ENCODE results near the gene ECHDC1.
A peak's percentile ranks its signal among the peaks of the same experiment; 100 is the strongest.
"Not testable (repeated sequence)": the region's sequence is repeated elsewhere in the genome, so short reads cannot be mapped to it uniquely, and the experiment has no call there.

ECHDC1 gene

DNA sequence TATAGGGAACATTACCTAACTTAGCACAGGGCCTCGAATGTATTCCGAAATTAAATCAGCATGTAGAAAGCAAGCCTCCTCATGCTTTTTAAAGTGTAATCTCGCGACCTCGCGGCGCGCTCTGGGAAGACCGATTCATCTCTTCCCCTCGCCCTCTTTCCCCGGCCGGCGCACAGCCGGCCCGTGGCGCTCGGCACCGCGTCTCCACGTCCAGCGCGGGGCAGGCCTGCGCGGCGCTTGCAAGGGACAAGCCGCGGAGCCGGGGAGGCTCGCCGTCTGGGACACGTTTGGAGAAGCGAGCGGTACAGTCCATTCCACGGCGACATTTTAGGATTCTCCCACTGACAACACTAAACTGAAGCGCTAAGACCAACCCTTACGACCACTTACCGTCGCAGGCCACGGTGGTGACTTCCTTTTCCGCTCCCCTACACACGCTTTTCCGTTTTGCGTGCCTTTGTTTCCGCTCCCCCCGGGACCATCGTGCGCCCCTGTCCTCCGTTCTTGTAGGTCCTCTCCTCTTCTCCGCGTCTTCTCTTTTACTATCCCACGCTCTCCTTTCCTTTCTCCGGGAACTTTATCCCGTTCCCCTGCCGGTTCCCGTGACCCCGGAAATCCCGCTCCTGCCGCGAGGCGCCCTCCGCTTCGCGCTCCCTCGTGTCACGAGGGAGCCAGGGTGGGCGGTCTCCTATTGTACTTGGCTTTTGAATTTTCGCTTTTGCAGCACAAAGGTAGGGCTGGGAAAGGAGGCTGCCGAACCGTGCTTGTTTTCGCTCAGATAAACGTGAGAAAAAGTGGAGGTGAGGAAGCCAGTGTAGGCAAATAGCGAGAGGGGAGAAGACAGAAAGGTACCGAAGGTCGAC is at the start of gene ECHDC1:
TSS of gene ECHDC1 (minus strand) at position 664 of the 863 bp plus-strand sequence. CDS start 12,581 bp downstream, outside the sequence.
- H3K36me3 ChIP-seq (ENCODE audit: control insufficient read depth, insufficient read depth, low read length): no peaks in the 10 kb centered on the region
- H3K4me1 ChIP-seq (ENCODE audit: control insufficient read depth, insufficient read depth, low read length): peaks cover 31% of the 10 kb centered on the region
- H3K27ac ChIP-seq (ENCODE audit: low read depth, low read length): peak within 1 kb of the TSS; percentile 75; the same call in 1 of the 2 replicates
- H3K27me3 ChIP-seq (ENCODE audit: control insufficient read depth, insufficient read depth, low read length): no peaks in the 10 kb centered on the region
- peak within 1 kb of the TSS; percentile 92 for H3K9ac ChIP-seq (ENCODE audit: low read length)
- H3K9me3 ChIP-seq (ENCODE audit: control insufficient read depth, insufficient read depth, low read depth, low read length): no peaks in the 10 kb centered on the region; the same call in 1 of the 2 replicates
- peak within 1 kb of the TSS; percentile 82 for H3K4me3 ChIP-seq (ENCODE audit: low read depth, low read length)

DNA sequence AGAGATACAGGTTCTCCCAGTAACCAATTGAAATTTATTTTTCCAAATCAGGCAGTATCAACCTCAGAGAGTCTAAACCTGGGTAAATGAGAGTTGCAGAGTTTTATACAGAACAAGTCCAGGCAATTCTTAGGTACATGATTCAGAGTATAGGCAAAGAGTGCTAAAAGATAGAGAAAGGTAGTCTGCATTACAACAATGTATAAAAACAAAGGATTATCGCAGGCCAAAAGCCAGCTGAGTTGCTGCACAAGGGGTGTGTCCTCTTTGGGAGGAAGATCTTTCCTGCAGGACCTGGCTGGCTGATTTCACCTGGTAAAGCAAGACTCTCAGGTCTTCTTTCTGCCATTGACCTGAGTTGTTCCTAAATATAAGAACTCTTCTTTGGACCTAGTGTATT is 48.9 kb upstream of the ECHDC1 start:
- Histone ChIP-seq H3K4me3 (ENCODE audit: low read depth, low read length) (no peak overlapping the region), H3K27me3 (ENCODE audit: control insufficient read depth, insufficient read depth, low read length) (no peaks in the 10 kb centered on the region), H3K27ac (ENCODE audit: low read depth, low read length) (no peak overlapping the region), H3K36me3 (ENCODE audit: control insufficient read depth, insufficient read depth, low read length) (no peaks in the 10 kb centered on the region), H3K9me3 (ENCODE audit: control insufficient read depth, insufficient read depth, low read depth, low read length) (0 out of 2 replicates have a peak, but pooled peaks cover 2% of the 10 kb centered on the region), H3K4me1 (ENCODE audit: control insufficient read depth, insufficient read depth, low read length) (no peaks in the 10 kb centered on the region), H3K9ac (ENCODE audit: low read length) (no peak overlapping the region)

GRCh38 chr6:127391094-127391953 is 47.9 kb upstream of the ECHDC1 start:
- Histone ChIP-seq H3K9ac (ENCODE audit: low read length) (no peak overlapping the region), H3K27me3 (ENCODE audit: control insufficient read depth, insufficient read depth, low read length) (no peaks in the 10 kb centered on the region), H3K27ac (ENCODE audit: low read depth, low read length) (no peak overlapping the region)

GRCh38 chr6:127389706-127390105 is 46.3 kb upstream of the ECHDC1 start:
- Histone ChIP-seq H3K36me3 (ENCODE audit: control insufficient read depth, insufficient read depth, low read length) (no peaks in the 10 kb centered on the region), H3K4me3 (ENCODE audit: low read depth, low read length) (no peak overlapping the region), H3K9ac (ENCODE audit: low read length) (no peak overlapping the region), H3K27ac (ENCODE audit: low read depth, low read length) (no peak overlapping the region), H3K9me3 (ENCODE audit: control insufficient read depth, insufficient read depth, low read depth, low read length) (no peaks in the 10 kb centered on the region), H3K27me3 (ENCODE audit: control insufficient read depth, insufficient read depth, low read length) (no peaks in the 10 kb centered on the region), H3K4me1 (ENCODE audit: control insufficient read depth, insufficient read depth, low read length) (no peaks in the 10 kb centered on the region)

More at GRCh38 chr6:127391094-127391953, 47.9 kb upstream of the ECHDC1 start:
- Histone ChIP-seq H3K4me1 (ENCODE audit: control insufficient read depth, insufficient read depth, low read length) (no peaks in the 10 kb centered on the region), H3K9me3 (ENCODE audit: control insufficient read depth, insufficient read depth, low read depth, low read length) (no peaks in the 10 kb centered on the region), H3K36me3 (ENCODE audit: control insufficient read depth, insufficient read depth, low read length) (no peaks in the 10 kb centered on the region), H3K4me3 (ENCODE audit: low read depth, low read length) (no peak overlapping the region)

- no peak overlapping the region for H3K27ac ChIP-seq (ENCODE audit: low read depth, low read length)
- H3K9ac ChIP-seq (ENCODE audit: low read length): no peak overlapping the region
- no peaks in the 10 kb centered on the region for H3K27me3 ChIP-seq (ENCODE audit: control insufficient read depth, insufficient read depth, low read length)
- no peaks in the 10 kb centered on the region for H3K4me1 ChIP-seq (ENCODE audit: control insufficient read depth, insufficient read depth, low read length)
- H3K36me3 ChIP-seq (ENCODE audit: control insufficient read depth, insufficient read depth, low read length): no peaks in the 10 kb centered on the region
- no peak overlapping the region for H3K4me3 ChIP-seq (ENCODE audit: low read depth, low read length)
- H3K9me3 ChIP-seq (ENCODE audit: control insufficient read depth, insufficient read depth, low read depth, low read length): no peaks in the 10 kb centered on the region
Measured at GRCh38 chr6:127385668-127386430, 42.4 kb upstream of the ECHDC1 start.

- not testable (repeated sequence) for H3K4me1 ChIP-seq (ENCODE audit: control insufficient read depth, insufficient read depth, low read length); H3K27ac ChIP-seq (ENCODE audit: low read depth, low read length); H3K9ac ChIP-seq (ENCODE audit: low read length); H3K27me3 ChIP-seq (ENCODE audit: control insufficient read depth, insufficient read depth, low read length); H3K4me3 ChIP-seq (ENCODE audit: low read depth, low read length); H3K9me3 ChIP-seq (ENCODE audit: control insufficient read depth, insufficient read depth, low read depth, low read length); H3K36me3 ChIP-seq (ENCODE audit: control insufficient read depth, insufficient read depth, low read length)
Measured at GRCh38 chr6:127384848-127385247, 41.4 kb upstream of the ECHDC1 start.

GRCh38 chr6:127383988-127384387 is 40.6 kb upstream of the ECHDC1 start:
- no peaks in the 10 kb centered on the region for H3K4me1 ChIP-seq (ENCODE audit: control insufficient read depth, insufficient read depth, low read length)
- no peaks in the 10 kb centered on the region for H3K27me3 ChIP-seq (ENCODE audit: control insufficient read depth, insufficient read depth, low read length)
- H3K9me3 ChIP-seq (ENCODE audit: control insufficient read depth, insufficient read depth, low read depth, low read length): no peaks in the 10 kb centered on the region
- H3K9ac ChIP-seq (ENCODE audit: low read length): no peak overlapping the region
- no peak overlapping the region for H3K4me3 ChIP-seq (ENCODE audit: low read depth, low read length)
- no peaks in the 10 kb centered on the region for H3K36me3 ChIP-seq (ENCODE audit: control insufficient read depth, insufficient read depth, low read length)
- H3K27ac ChIP-seq (ENCODE audit: low read depth, low read length): no peak overlapping the region

- Histone ChIP-seq H3K36me3 (ENCODE audit: control insufficient read depth, insufficient read depth, low read length) (no peaks in the 10 kb centered on the region), H3K27me3 (ENCODE audit: control insufficient read depth, insufficient read depth, low read length) (no peaks in the 10 kb centered on the region), H3K4me3 (ENCODE audit: low read depth, low read length) (no peak overlapping the region), H3K4me1 (ENCODE audit: control insufficient read depth, insufficient read depth, low read length) (no peaks in the 10 kb centered on the region), H3K27ac (ENCODE audit: low read depth, low read length) (no peak overlapping the region), H3K9me3 (ENCODE audit: control insufficient read depth, insufficient read depth, low read depth, low read length) (no peaks in the 10 kb centered on the region), H3K9ac (ENCODE audit: low read length) (no peak overlapping the region)
Measured at GRCh38 chr6:127382413-127382812, 39.0 kb upstream of the ECHDC1 start.

GRCh38 chr6:127381384-127381783 is 38.0 kb upstream of the ECHDC1 start:
- no peaks in the 10 kb centered on the region for H3K9me3 ChIP-seq (ENCODE audit: control insufficient read depth, insufficient read depth, low read depth, low read length)
- no peaks in the 10 kb centered on the region for H3K4me1 ChIP-seq (ENCODE audit: control insufficient read depth, insufficient read depth, low read length)

DNA sequence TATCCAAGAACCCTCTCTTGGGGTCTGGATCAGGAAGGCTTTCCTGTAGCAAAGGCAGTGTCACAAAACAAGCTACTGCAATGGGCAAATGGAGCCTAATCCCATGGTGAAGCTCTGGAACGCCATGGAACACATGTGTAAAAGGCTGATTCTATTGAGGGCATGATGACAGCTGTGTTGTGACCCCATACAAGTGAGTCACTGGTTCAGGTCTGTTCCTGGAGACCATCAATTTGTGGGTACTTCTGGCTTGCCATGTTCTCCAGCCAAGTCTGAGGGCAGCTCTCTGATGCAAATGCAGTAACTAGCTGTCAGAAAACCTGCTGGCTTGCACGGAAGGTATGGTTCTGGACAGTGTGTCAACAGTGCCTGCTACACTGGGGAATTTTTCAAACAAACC is 33.3 kb upstream of the ECHDC1 start:
- no peaks in the 10 kb centered on the region for H3K4me1 ChIP-seq (ENCODE audit: control insufficient read depth, insufficient read depth, low read length)
- H3K27ac ChIP-seq (ENCODE audit: low read depth, low read length): no peak overlapping the region
- no peak overlapping the region for H3K4me3 ChIP-seq (ENCODE audit: low read depth, low read length)
- no peaks in the 10 kb centered on the region for H3K27me3 ChIP-seq (ENCODE audit: control insufficient read depth, insufficient read depth, low read length)
- H3K9ac ChIP-seq (ENCODE audit: low read length): no peak overlapping the region
- H3K9me3 ChIP-seq (ENCODE audit: control insufficient read depth, insufficient read depth, low read depth, low read length): no peaks in the 10 kb centered on the region
- H3K36me3 ChIP-seq (ENCODE audit: control insufficient read depth, insufficient read depth, low read length): no peaks in the 10 kb centered on the region

More at GRCh38 chr6:127381384-127381783, 38.0 kb upstream of the ECHDC1 start:
- Histone ChIP-seq H3K4me3 (ENCODE audit: low read depth, low read length) (no peak overlapping the region), H3K27me3 (ENCODE audit: control insufficient read depth, insufficient read depth, low read length) (no peaks in the 10 kb centered on the region), H3K27ac (ENCODE audit: low read depth, low read length) (no peak overlapping the region), H3K36me3 (ENCODE audit: control insufficient read depth, insufficient read depth, low read length) (no peaks in the 10 kb centered on the region), H3K9ac (ENCODE audit: low read length) (no peak overlapping the region)

All from HUES6 (cell line).